ENCODE data around the gene CCDC170.

The CCDC170 gene

GRCh38 chr6:151629791-151630190 lies 136.0 kb downstream of the CCDC170 start:
- H3K79me2 ChIP-seq (ENCODE audit: low read length), result no peaks in the 10 kb centered on the region

GRCh38 chr6:151630387-151630786 lies 136.6 kb downstream of the CCDC170 start:
- Histone ChIP-seq H3K4me2 (ENCODE audit: low read depth, low read length) (no peak overlapping the region), H3K4me3 (ENCODE audit: low read length) (no peak overlapping the region), H2AFZ (ENCODE audit: low read length) (no peak overlapping the region), H3K27me3 (replicated peaks; ENCODE audit: insufficient read depth, low read length) (no peaks in the 10 kb centered on the region), H3F3A (ENCODE audit: insufficient read depth, low read length) (no peaks in the 10 kb centered on the region), H4K20me1 (ENCODE audit: insufficient read depth, low read length) (no peaks in the 10 kb centered on the region), H3K9me3 (replicated peaks; ENCODE audit: insufficient read depth, low read length) (no peaks in the 10 kb centered on the region), H3K4me1 (ENCODE audit: low read length) (no peaks in the 10 kb centered on the region), H3K79me2 (ENCODE audit: low read length) (no peaks in the 10 kb centered on the region), H3K27ac (ENCODE audit: low read length) (no peak overlapping the region), H3K36me3 (replicated peaks; ENCODE audit: insufficient read depth, low read length) (no peaks in the 10 kb centered on the region), H3K9me2 (replicated peaks; ENCODE audit: insufficient read depth, low read length) (no peaks in the 10 kb centered on the region), H3K9ac (ENCODE audit: low read length) (no peak overlapping the region)
- no peak for TF ChIP-seq EZH2phosphoT487 (IDR thresholded peaks at IDR 0.05; ENCODE audit: low read length)
- TF ChIP-seq EZH2 (optimal IDR thresholded peaks at IDR 0.05; ENCODE audit: low read depth, low read length), result no peak
- TF ChIP-seq, protein P1, sequence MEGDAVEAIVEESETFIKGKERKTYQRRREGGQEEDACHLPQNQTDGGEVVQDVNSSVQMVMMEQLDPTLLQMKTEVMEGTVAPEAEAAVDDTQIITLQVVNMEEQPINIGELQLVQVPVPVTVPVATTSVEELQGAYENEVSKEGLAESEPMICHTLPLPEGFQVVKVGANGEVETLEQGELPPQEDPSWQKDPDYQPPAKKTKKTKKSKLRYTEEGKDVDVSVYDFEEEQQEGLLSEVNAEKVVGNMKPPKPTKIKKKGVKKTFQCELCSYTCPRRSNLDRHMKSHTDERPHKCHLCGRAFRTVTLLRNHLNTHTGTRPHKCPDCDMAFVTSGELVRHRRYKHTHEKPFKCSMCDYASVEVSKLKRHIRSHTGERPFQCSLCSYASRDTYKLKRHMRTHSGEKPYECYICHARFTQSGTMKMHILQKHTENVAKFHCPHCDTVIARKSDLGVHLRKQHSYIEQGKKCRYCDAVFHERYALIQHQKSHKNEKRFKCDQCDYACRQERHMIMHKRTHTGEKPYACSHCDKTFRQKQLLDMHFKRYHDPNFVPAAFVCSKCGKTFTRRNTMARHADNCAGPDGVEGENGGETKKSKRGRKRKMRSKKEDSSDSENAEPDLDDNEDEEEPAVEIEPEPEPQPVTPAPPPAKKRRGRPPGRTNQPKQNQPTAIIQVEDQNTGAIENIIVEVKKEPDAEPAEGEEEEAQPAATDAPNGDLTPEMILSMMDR (IDR thresholded peaks at IDR 0.05; ENCODE audit: low read length), result no peak
- no peak for DNase-seq

More at GRCh38 chr6:151629791-151630190, 136.0 kb downstream of the CCDC170 start:
- Histone ChIP-seq H3K36me3 (replicated peaks; ENCODE audit: insufficient read depth, low read length) (no peaks in the 10 kb centered on the region), H2AFZ (ENCODE audit: low read length) (no peak overlapping the region), H3K27ac (ENCODE audit: low read length) (no peak overlapping the region), H4K20me1 (ENCODE audit: insufficient read depth, low read length) (no peaks in the 10 kb centered on the region), H3F3A (ENCODE audit: insufficient read depth, low read length) (no peaks in the 10 kb centered on the region), H3K9me2 (replicated peaks; ENCODE audit: insufficient read depth, low read length) (no peaks in the 10 kb centered on the region), H3K27me3 (replicated peaks; ENCODE audit: insufficient read depth, low read length) (no peaks in the 10 kb centered on the region), H3K9me3 (replicated peaks; ENCODE audit: insufficient read depth, low read length) (no peaks in the 10 kb centered on the region), H3K4me3 (ENCODE audit: low read length) (no peak overlapping the region), H3K9ac (ENCODE audit: low read length) (no peak overlapping the region), H3K4me2 (ENCODE audit: low read depth, low read length) (no peak overlapping the region), H3K4me1 (ENCODE audit: low read length) (no peaks in the 10 kb centered on the region)
- TF ChIP-seq EZH2 (optimal IDR thresholded peaks at IDR 0.05; ENCODE audit: low read depth, low read length), result no peak
- TF ChIP-seq, protein P1 (IDR thresholded peaks at IDR 0.05; ENCODE audit: low read length), result no peak
- TF ChIP-seq EZH2phosphoT487 (IDR thresholded peaks at IDR 0.05; ENCODE audit: low read length), result no peak
- no peak for DNase-seq

GRCh38 chr6:151630991-151631655 lies 137.3 kb downstream of the CCDC170 start:
- H3K36me3 ChIP-seq (replicated peaks; ENCODE audit: insufficient read depth, low read length), result no peaks in the 10 kb centered on the region
- DNase-seq, result no peak

More at GRCh38 chr6:151630991-151631655, 137.3 kb downstream of the CCDC170 start:
- Histone ChIP-seq H4K20me1 (ENCODE audit: insufficient read depth, low read length) (no peaks in the 10 kb centered on the region), H3K9me2 (replicated peaks; ENCODE audit: insufficient read depth, low read length) (no peaks in the 10 kb centered on the region), H3K79me2 (ENCODE audit: low read length) (no peaks in the 10 kb centered on the region), H3K27me3 (replicated peaks; ENCODE audit: insufficient read depth, low read length) (no peaks in the 10 kb centered on the region), H3K9me3 (replicated peaks; ENCODE audit: insufficient read depth, low read length) (no peaks in the 10 kb centered on the region), H3K4me1 (ENCODE audit: low read length) (no peaks in the 10 kb centered on the region), H3F3A (ENCODE audit: insufficient read depth, low read length) (no peaks in the 10 kb centered on the region), H2AFZ (ENCODE audit: low read length) (no peak overlapping the region), H3K9ac (ENCODE audit: low read length) (no peak overlapping the region), H3K4me2 (ENCODE audit: low read depth, low read length) (no peak overlapping the region), H3K4me3 (ENCODE audit: low read length) (no peak overlapping the region), H3K27ac (ENCODE audit: low read length) (no peak overlapping the region)
- TF ChIP-seq EZH2phosphoT487 (IDR thresholded peaks at IDR 0.05; ENCODE audit: low read length) (no peak), EZH2 (optimal IDR thresholded peaks at IDR 0.05; ENCODE audit: low read depth, low read length) (no peak)
- TF ChIP-seq, protein P1 (IDR thresholded peaks at IDR 0.05; ENCODE audit: low read length), result no peak

All from MM.1S (cell line).